GM18861 (cell line): Measurements from ENCODE around the gene LMX1B.

Experiments
- ATAC-seq: cut with Tn5 transposase; IDR thresholded peaks from one replicate; pipeline ENCODE4 v1.9.1; 2021; ENCODE audit not compliant: unreplicated experiment

The LMX1B gene

GRCh38 chr9:126617003-126617822 is 3.5 kb downstream of the LMX1B start:
- ATAC-seq = no peak

GRCh38 chr9:126617823-126618165 is 4.1 kb downstream of the LMX1B start:
- no peak for ATAC-seq

DNA sequence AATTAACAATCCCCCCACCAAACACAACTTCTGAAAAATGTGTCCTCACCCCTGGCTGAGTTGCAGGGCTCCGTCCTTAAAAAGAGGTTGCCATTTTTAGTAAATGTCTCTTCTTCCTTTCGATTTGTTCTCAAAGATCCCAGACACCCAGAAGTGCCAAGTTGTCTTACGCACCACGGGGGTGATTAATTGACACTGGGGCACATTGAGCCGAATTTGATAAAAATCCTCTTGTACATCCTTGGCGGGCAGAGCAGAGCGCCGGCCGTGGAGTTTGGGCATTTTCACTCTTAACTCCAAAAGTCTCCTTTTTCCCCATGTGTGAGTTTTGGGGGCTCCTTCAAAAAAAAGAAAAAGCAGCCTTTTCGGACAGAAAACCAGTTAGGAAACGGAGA is 4.5 kb downstream of the LMX1B start:
- ATAC-seq = no peak

DNA sequence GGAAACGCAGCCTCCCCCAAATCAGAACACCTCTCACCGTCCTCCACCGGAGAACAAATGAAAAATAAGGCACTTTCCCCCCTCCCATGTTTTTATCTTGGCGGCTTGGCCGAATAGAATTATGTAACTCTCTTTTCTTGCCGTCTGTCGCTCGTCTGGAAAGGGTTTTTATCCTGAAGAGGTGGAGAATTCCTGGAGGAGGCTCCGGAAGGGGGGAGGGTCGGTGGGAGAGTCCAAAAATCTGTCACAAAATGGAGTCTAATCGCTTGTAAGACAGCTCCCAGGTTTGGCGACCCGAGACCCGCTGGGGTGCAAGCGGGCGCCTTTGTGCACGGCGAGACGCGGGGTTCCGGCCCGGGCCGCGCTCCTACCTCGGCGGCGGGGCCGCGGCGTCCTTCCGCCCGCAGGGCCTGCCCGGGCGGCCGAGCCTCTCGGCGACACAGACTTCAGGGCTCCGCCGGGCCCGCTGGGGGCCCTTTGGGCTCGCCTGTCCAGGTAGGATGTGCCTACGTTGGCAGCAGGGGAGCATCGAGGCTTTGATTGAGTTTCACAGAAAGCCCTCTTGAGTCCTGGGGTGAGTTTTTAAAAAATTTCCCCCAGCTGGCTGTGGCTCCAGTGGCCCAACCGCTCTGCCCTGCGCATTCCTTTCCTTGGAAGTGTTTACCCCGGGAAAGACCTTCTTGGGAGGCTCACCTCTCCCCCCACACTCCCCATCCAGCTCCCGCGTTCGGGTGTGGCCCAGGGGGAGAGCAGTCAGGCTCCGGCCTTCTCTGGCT is 5.0 kb downstream of the LMX1B start:
- ATAC-seq = no peak

DNA sequence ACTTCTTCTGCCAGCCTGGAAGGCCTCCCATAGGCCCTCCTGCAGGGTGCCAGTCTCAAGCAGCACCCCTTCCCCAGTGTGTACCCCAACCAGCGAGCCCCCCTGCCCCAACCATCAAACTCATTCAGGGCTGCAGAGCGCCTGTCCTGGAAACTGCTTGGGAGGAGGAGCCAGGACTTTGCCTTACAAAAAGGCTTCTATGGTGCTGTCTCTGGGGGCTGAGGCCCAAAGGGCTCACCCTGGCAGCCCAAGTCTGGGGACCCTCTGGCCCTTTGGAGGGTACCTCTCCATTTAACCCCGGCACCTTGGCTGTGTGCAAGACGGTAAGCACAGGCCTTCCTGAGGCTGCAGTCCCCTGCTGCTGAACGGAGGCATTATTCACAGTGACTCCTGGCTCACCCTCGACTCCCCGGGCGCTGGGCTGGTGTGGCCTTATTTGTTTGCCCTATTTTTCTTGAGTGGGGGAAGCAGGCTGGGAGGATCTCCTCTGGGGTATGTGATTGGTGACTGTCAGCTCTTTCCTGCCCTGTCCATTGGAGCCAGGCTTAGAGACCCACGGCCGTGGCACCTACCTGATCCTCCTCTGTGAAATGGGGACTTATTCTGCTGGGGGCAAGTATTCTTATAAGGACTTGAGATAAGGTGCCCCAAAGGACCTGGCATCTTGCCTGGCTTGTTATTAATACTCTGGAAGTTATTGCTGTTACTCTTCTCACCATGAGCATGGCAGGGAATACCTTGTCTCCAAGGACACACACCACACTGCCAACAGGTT is 5.8 kb downstream of the LMX1B start:
- ATAC-seq = no peak

DNA sequence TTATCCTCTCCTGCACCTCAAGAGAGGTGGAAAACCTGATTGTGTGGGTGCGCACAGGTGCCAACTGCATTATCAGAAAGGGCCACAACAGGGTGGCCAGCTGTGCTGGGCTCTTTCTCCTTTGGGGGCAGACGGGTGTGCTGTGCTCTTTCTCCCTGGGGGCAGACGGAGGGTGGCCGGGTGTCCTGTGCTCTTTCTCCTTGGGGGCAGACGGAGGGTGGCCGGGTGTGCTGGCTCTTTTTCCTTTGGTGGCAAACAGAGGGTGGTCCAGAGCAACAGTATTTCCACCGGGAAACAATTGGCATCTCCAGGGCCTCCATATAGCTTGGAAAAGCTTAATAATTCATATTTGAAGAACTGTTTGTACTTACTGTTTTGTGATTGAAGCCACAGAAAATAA is 6.8 kb downstream of the LMX1B start:
- no peak for ATAC-seq

DNA sequence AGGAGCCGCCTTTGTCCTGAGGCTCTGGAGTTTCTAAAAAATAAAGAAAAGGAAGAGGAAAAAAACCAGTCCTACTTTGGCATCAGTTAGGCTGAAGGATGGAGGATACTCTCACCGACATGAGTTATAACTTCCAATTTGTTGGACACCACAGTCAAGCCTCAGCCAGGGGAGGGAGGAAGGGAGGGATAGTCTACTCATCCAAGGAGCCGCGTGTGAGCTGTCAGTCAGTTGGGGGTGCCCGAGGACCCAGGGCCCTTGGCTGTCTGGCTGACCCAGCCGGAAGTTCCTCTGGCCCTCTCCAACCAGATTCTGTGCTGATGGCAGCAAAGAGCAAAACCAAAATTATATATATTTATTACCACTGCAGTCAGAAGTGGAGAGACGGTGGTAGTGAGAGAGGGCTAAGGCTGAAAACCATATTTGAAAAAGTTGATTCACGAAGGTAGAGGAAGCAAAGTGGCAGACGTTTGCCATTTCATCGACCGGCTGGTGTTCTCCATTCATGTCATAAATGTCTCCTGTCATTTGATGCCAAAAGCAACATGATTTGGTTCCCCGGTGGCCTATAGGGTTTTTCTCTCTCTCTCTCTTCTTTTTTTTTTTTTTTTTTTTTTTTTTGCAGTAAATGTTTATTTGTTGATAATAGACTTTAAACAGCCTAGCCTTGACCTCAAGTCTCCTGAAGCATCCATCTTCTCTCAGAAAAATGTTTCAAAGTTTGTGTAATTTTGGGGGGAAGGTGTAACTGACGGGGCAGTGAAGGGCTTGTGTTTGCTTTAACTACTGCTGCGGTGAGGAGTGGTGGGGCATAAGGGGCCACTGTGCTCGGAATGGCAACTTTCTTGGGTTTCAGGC is 7.6 kb downstream of the LMX1B start:
- ATAC-seq = no peak

GRCh38 chr9:126621919-126622735 is 8.4 kb downstream of the LMX1B start:
- ATAC-seq = no peak

DNA sequence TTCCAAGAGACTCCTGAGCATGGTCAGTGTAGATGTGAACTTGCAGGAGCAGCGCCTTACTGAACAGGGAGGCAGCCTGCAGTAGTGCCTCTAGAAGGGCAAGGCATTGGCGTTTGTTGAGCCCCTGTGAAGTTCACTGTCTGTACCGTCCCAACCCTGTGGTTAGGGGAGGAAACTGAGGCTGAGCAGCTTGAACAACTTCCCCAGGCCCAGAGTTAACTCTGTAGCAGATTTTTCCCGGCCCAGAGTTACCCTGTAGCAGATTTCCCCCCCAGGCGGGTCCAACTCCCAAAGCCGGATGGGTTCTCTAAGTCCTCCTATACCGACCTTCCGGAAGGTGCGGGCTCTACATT is 9.6 kb downstream of the LMX1B start:
- ATAC-seq = no peak

- ATAC-seq = no peak
Observed at GRCh38 chr9:126623667-126624478, 10.1 kb downstream of the LMX1B start.

DNA sequence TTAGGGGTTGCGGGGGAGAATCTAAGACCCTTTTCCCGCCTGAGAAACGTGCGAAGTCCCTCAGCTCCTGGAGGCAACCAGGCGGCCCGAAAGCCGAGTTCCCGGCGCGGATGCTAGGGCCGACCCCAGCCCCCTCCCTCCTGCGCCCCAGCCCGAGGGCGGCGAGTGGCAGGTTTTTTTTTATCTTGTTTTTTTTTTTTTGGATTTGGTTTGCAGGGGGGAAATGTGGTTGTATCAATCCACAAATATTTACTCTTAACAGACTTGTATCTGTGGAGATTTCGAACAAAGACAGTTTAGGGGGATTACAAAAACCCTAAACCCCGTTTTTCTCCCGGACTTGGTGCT is 10.7 kb downstream of the LMX1B start:
- no peak for ATAC-seq

DNA sequence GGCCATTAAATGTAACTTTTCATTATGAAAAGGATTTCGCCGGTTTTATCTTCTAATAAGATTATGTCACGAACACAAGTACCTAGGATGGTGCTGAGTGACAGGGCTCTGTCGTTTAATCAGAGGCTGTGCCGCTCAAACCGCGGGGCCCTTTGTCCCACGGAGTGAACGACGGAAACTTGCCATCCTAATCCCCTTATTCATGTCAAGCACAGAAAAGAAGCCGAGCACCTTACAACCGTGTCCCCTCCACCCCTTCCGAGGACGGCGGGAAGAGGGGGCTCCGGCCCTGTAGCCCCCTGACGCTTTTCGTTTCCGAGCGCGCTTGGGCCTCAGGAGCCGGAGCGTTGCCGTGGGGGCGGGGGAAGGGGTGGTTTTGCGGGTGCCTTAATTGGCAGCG is 11.2 kb downstream of the LMX1B start:
- ATAC-seq = no peak

- ATAC-seq = no peak
Observed at GRCh38 chr9:126625329-126626126, 11.8 kb downstream of the LMX1B start.

DNA sequence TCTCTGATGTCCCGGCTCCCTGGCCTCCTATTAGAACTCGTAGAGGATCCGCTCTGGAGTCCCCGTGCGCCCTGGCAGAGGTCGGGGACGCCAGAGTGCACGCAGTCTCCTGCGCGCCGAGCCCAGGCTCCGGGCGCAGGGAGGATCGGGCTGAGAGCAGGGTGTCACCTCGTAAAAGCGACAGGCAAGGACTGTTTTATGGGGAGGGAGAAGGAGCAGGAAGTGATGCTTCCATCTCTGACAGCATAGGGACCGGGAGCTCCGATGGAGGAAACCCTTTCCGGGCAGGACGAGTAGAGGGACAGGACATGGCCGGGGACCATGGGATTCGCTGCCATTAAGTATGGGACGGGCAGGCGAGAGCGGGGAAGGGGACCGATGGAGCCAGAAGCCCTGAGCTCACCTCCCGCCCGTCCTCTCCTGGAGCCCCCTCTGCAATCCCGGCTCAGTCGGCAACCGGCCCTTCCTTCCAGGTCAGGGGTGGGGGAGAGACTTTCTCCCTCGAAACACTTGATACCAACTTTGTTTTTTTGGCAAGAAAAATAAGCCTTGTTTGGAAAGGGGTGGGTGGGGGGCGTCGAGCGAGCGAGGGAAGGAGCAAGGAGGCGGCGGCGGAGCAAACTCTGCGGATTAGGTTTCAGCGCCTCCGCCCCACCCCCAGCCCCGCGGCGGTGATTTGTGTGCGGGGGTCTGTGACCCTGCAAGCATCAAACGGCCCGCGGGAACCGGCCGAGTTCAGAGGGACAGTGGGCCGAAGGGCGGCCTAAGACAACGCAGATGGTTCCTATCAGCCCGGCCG is 12.6 kb downstream of the LMX1B start:
- no peak for ATAC-seq

GRCh38 chr9:126626926-126627233 is 13.2 kb downstream of the LMX1B start:
- no peak for ATAC-seq

GRCh38 chr9:126628146-126628545 is 14.4 kb downstream of the LMX1B start:
- no peak for ATAC-seq

DNA sequence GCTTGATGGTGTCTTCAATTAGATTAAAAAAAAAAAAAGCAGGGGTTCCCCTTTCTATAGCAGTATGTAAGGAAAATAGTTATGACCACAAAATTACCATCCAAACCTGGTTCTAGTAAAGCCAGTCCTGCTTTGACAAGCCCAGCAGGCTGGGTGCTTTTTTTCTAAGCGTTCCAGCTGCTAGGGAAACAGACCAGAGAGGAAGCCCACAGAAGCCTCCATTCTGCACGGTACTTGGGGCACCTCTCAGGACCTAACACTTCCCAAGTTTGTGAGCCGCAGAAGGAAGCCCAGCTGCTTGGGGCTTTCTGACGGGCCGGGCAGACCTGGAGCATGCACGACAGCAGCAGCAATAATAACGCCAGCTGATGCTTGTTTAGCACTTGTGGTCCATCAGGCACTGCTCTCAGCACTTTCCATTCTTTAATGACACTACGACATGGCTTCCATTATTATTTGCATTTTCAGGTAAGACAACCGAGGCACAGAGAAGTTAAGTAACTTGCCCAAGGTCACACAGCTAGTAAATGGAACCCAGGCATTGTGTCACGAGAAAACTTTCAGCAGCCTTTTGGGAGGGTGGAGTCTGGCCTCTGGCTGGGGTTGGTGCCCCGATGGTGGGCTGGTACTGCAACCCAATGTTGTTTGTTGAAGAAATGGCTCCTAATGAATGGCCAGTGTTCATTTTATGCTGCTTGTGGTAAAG is 15.4 kb downstream of the LMX1B start:
- no peak for ATAC-seq
